ENCODE results near the gene SUCLG2. TPM values are rescaled to one million over a fixed set of nuclear protein-coding genes. Genes with fewer than 3 reads are reported as not detected.

Gene SUCLG2
- total RNA-seq (2014; rRNA removed), result 107 and 108 TPM in 2 replicates
- polyA plus RNA-seq (2012), result 45.1 TPM

DNA sequence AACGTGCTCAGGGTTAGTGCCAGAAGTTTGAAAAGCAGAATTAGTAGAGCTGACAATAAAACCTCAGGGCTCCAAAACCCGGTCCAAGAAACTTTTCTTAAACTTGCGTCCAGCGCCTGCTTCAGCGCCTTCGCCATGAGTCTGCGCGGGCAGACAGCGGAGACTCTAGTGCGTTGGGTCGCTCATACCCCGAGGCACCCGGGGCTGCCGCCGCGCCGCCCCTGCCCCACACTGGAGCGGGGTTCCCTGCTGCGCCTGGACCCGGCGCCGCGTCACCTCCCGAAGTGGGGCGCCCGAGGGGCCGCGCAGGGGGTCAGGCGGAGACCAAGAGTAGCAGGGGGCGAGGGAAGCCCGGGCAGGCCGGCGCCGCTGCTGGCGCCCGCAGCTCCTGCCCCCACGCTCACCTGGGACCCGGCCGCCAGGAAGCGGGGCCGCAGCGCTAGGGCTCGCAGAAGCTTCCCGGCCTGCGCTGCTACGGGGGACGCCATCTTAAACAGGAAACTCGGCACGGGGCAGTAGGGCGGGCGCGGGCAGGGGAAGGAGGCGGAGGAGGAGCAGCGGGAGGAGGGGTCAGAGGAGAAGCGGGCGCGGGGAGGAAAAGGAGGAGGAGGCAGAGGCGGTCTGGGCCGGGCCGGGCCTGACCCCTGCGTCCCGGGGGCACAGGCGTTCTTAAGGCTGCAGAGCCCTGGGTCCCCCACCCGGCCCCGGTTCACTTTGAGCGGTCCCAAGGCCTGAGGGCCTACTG, at the start of gene SUCLG2:
SUCLG2 (minus strand) TSS at position 514 of the 745 bp plus-strand sequence; CDS start at position 488, 26 bp downstream.
- DNase-seq (ENCODE audit: low read depth), result peak; percentile 90

- no peak for DNase-seq (ENCODE audit: low read depth)
Measured at GRCh38 chr3:67700596-67700995, 46.2 kb upstream of the SUCLG2 start.

- no peak for DNase-seq (ENCODE audit: low read depth)
Measured at GRCh38 chr3:67699882-67700281, 45.5 kb upstream of the SUCLG2 start.

GRCh38 chr3:67692621-67693020, 38.2 kb upstream of the SUCLG2 start:
- no peak for DNase-seq (ENCODE audit: low read depth)

GRCh38 chr3:67691926-67692325, 37.5 kb upstream of the SUCLG2 start:
- no peak for DNase-seq (ENCODE audit: low read depth)

DNA sequence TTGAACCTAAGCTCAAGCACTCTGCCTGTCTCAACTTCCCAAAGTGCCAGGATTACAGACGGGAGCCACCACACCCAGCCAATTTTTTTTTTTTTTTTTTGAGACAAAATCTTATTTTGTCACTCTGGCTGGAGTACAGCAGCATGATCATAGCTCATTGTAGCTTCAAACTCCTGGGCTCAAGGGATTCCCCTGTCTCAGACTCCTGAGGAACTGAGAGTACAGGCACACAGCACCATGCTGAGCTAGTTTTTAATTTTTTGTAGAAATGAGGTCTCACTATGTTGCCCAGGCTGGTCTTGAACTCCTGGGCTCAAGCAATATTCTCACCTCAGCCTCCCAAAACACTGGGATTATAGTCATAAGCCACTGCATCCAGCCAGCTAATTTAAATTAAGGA, 36.8 kb upstream of the SUCLG2 start:
- no peak for DNase-seq (ENCODE audit: low read depth)

DNA sequence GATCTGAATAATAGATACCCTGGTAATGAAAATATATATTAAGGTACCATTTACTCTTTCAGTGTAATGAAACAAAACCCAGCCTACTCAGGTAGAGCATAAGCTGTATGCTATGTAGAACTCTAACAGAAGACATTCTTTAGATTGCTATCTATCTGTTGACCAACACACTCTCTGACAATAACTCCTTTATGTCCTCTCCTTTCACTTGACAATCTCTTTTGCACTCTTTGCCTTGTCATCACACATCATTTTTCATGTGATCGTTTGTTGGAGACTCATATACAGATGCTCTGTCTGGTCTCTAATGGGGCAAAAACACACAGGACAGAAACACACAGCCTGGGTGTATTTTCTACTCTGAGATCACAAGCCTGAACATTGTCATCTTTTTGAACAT, 35.4 kb upstream of the SUCLG2 start:
- DNase-seq (ENCODE audit: low read depth), result no peak

GRCh38 chr3:67688231-67688630, 33.8 kb upstream of the SUCLG2 start:
- DNase-seq (ENCODE audit: low read depth), result no peak

- no peak for DNase-seq (ENCODE audit: low read depth)
Measured at GRCh38 chr3:67686069-67686468, 31.7 kb upstream of the SUCLG2 start.

DNA sequence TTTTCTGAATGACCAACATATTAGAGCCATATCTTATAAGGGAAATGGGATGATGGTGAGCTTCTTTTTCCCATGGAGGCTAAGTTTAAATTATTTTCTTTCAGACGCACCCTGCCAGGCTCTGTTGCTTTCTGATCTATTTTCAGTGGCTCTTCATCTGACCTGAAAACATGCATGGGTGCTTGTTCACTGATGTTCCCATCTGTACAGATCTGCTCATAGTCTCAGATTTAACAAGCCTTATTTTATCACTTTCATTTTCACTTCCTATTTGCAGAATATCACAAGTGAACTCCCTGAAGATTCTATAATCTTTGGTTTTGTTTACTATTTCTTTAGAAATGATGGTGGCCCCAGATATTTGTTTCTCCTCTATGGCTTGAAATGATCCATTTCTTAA, 31.1 kb upstream of the SUCLG2 start:
- DNase-seq (ENCODE audit: low read depth), result no peak

DNA sequence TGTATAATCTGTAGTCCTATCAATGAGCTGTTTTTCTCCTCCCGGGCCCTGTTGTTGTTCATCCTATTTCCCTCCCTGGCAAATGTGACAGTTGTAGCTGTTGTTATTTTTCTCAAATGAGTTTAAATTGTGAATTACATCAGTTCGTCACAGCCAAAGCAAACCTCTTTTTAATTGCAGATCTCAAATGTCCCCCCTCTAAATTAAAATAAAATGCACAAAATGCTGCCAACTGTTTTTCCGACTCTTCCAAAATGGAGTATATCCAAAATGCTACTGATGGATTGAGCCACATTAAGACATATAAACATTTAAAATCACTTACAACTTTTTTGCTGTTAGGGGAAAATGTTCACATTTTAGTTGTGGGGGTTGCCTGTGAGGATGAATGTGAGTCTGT, 29.8 kb upstream of the SUCLG2 start:
- DNase-seq (ENCODE audit: low read depth), result no peak

GRCh38 chr3:67683522-67683921, 29.1 kb upstream of the SUCLG2 start:
- no peak for DNase-seq (ENCODE audit: low read depth)

GRCh38 chr3:67678665-67679064, 24.3 kb upstream of the SUCLG2 start:
- no peak for DNase-seq (ENCODE audit: low read depth)

DNA sequence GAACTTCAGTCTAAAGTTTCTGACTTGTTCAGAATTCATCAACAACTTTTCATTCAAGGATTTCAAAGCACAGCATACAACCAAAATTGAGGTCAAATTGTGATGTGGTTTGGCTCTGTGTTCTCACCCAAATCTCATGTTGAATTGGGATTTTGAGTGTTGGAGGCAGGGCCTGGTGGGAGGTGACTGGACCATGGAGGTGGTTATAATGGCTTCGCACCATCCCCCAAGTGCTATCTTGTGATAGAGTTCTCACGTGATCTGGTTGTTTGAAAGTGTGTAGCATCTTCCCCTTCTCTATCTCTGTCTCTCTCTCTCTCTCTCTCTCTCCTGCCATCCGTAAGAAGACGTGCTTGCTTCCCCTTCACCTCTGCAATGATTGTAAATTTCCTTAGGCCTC, 19.6 kb upstream of the SUCLG2 start:
- no peak for DNase-seq (ENCODE audit: low read depth)

DNA sequence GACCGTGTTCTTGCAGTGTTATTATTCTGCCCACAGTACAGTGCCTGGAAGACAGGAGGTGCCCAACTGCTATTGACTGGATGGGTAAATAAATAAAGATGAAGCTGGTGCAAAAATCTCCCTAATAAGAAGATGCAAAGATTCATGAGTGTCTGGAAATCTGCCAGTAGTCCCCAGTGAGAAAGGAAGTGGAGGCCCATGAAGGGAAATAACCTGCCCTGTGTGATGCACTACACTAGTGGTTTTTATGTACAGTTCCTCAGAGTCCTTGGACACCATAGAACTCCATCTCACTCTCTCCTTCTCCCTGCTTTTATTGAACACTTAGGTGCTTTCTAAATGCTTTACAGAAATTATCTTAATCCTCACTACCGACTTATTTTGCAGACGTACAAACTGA, 8.3 kb upstream of the SUCLG2 start:
- no peak for DNase-seq (ENCODE audit: low read depth)

GRCh38 chr3:67661089-67661488, 6.7 kb upstream of the SUCLG2 start:
- DNase-seq (ENCODE audit: low read depth), result no peak

DNA sequence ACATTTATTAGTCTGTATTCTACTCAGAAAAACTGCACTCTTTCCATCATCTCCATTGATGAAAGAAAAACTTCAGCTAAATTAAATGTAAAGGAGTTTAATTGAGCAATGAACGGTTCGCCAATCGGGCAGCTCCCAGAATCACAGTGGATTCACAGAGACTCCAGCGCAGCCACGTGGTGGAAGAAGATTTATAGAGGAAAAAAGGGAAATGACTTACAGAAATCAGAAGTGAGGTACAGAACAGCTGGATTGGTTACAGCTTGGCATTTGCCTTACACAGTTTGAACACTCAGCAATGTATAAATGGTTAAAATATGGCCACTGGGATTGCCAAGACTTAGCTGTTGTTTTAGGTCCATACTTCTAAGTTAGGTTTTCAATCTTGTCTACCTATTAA, 2.8 kb upstream of the SUCLG2 start:
- DNase-seq (ENCODE audit: low read depth), result no peak

- DNase-seq (ENCODE audit: low read depth), result no peak
Measured at GRCh38 chr3:67656614-67657013, 2.2 kb upstream of the SUCLG2 start.

- DNase-seq (ENCODE audit: low read depth), result no peak
Measured at GRCh38 chr3:67655364-67656121, 1.1 kb upstream of the SUCLG2 start.

- no peak for DNase-seq (ENCODE audit: low read depth)
Measured at GRCh38 chr3:67654844-67655177, 399 bp upstream of the SUCLG2 start.

DNA sequence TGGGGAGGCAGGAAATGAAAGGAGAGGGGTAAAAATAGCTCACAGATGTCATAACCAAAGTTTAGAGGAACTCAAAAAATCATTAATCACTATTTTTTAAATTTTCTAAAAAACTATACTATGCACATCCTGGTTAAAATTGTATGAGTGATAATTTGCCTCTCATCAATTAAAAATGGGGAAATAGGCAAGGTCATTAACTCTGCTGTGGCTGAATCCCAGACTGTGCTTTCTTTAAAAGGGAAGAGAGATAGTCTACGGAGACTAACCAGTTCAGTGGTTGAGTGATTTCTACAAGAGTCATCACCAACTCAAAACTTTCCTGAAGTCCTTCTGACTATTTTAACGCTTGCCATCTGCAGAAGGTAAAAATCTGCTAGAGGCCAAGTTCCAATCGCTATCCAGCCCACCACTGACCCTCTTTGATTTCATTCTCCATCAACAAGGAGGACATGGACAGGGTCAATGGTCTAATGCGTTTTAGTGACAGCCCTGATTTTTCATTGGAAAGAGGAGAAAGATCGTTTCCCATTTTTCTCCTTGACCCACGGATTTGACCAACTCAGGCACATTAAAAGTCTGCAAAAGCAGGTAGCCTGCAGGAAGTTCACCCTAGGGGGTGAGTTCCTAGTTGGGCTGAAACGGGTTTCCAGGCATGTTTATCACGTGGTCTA, 850 bp downstream of the SUCLG2 start:
- DNase-seq (ENCODE audit: low read depth), result peak; percentile 54

- DNase-seq (ENCODE audit: low read depth), result no peak
Measured at GRCh38 chr3:67650084-67650483, 4.3 kb downstream of the SUCLG2 start.

DNA sequence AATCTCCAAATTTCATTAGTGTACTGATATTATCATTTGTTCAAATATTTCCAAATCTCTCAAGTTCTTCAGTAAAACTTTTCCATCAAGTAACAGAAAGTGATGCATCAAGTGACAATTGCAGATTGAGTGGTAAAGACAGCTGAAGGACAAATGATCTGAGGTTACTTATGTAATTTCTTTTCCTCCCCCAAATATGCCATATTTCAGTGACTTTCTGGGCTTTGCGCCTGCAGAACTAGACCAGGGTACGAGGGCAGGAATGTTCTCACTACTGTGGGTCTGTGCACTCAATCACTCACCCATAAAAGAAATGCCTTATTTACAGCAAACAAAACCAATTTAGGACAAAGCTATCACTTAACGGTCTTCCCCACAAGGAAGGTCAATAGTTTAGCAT, 4.7 kb downstream of the SUCLG2 start:
- peak; percentile 83 for DNase-seq (ENCODE audit: low read depth)

Measured in LHCN-M2 (cell line).